Thymus (tissue), 11 donors: ENCODE results near the gene COL1A1. TPM values are rescaled to one million over a fixed set of nuclear protein-coding genes. Genes with fewer than 3 reads are reported as not detected.

ENCODE experiments used
- DNase-seq, 9 donors: peaks; one replicate each; pipeline ENCODE4 v3.0.0-alpha.2; 2013; ENCODE audit warnings: low spot score in 9 of 9, low read depth in 6 of 9, missing footprints in 1 of 9
- H3K27ac ChIP-seq, 2 donors: one replicate each; pipeline ENCODE4 v1.5.1; 2013; ENCODE audit warnings: control low read depth in 1 of 2, low read depth in 1 of 2, low read length in 1 of 2, mild to moderate bottlenecking in 1 of 2, moderate library complexity in 1 of 2
- H3K27me3 ChIP-seq, 2 donors: one replicate each; pipeline ENCODE4 v1.5.1; 2013; ENCODE audit warnings: low read length in 1 of 2; ENCODE audit not compliant: control insufficient read depth in 2 of 2, insufficient read depth in 1 of 2
- H3K36me3 ChIP-seq, 2 donors: one replicate each; pipeline ENCODE4 v1.5.1; 2013; ENCODE audit warnings: low read length in 1 of 2, mild to moderate bottlenecking in 1 of 2, moderate library complexity in 1 of 2; ENCODE audit not compliant: control insufficient read depth in 2 of 2, insufficient read depth in 2 of 2
- H3K4me1 ChIP-seq, 2 donors: one replicate each; pipeline ENCODE4 v1.5.1; 2013; ENCODE audit warnings: low read length in 2 of 2; ENCODE audit not compliant: control insufficient read depth in 2 of 2, insufficient read depth in 2 of 2
- H3K4me3 ChIP-seq, 2 donors: one replicate each; pipeline ENCODE4 v1.5.1; 2013; ENCODE audit warnings: low read length in 2 of 2, control low read depth in 1 of 2, mild to moderate bottlenecking in 1 of 2
- H3K9me3 ChIP-seq, 2 donors: one replicate each; pipeline ENCODE4 v1.5.1; 2013; ENCODE audit warnings: low read length in 1 of 2, mild to moderate bottlenecking in 1 of 2; ENCODE audit not compliant: control insufficient read depth in 2 of 2, insufficient read depth in 1 of 2
- WGBS: extraction: QIAGEN DNeasy Blood & Tissue Kit; methylation state at CpG from one replicate; pipeline ENCODE4 v1.1.7; 2013; 5-methylcytosine and 5-hydroxymethylcytosine counted together
- polyA plus RNA-seq: library from polyadenylated mRNA; stranded (reverse); fragments of 200-250 nt; gene quantifications from one replicate; pipeline ENCODE4 v1.2.3, GENCODE V29; 2013
- total RNA-seq: library from RNA; stranded (reverse); fragments of 120-200 nt; gene quantifications from one replicate; pipeline ENCODE4 v1.2.4, GENCODE V29; 2013
- donor health status: healthy.

Gene COL1A1
- total and polyA plus RNA-seq, 2 donors: 14.4 to 29.5 TPM

DNA sequence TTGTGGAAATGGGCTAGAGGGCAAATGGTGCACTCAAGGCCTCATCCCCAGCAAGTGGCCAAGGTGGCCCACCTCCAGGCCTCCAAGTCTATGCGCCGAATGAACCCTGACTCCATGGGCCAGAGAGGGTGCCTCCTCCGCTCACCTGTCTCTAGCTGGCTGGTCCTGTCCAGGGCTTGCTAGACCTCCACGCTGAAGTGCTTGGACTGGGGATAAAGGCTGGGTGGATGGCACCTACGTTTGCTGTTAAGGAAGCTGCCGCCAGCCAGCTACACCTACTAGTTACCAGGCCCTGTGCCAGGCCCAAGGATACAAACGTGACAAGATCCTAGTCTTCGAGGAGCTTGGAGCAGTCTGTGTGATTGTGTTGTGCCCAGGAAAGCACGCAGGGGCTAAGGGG, 36.4 kb downstream of the COL1A1 start:
- Histone ChIP-seq H3K4me3 (no peak overlapping the region), H3K27ac (no peak overlapping the region), H3K36me3 (no peaks in the 10 kb centered on the region), H3K4me1 (peaks cover 5 to 35% of the 10 kb centered on the region in 2 donors), H3K9me3 (no peaks in the 10 kb centered on the region), H3K27me3 (peaks cover 0 to 20% of the 10 kb centered on the region in 2 donors)
- 97% methylated on average over 9 of the region's 9 CpGs for WGBS
- no peak for DNase-seq

DNA sequence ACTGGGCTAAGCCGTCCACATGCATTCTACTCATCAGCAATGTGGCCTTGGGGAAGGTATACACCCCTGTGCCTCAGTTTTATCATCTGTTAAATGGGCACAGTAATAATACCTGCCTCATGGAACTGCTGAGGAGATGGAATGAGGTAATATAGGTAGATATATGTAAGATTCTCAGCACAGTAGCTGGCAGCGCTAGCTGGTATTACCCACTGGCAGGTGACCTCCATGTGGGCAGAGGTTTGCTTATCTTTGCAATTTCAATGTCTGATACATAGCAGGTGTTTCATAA, 36.8 kb downstream of the COL1A1 start:
- no peak overlapping the region for H3K4me3 ChIP-seq
- WGBS: 100% methylated on average over 2 of the region's 2 CpGs
- no peak overlapping the region for H3K27ac ChIP-seq
- H3K9me3 ChIP-seq: no peaks in the 10 kb centered on the region
- peaks cover 0 to 20% of the 10 kb centered on the region in 2 donors for H3K27me3 ChIP-seq
- H3K4me1 ChIP-seq: peaks cover 5 to 35% of the 10 kb centered on the region in 2 donors
- no peak for DNase-seq
- no peaks in the 10 kb centered on the region for H3K36me3 ChIP-seq

GRCh38 chr17:50163843-50164696, 37.4 kb downstream of the COL1A1 start:
- H3K4me1 ChIP-seq: peaks cover 5 to 33% of the 10 kb centered on the region in 2 donors
- H3K27ac ChIP-seq: no peak overlapping the region
- DNase-seq: no peak
- H3K27me3 ChIP-seq: peaks cover 0 to 19% of the 10 kb centered on the region in 2 donors
- WGBS: 85% methylated on average over 11 of the region's 11 CpGs
- H3K9me3 ChIP-seq: no peaks in the 10 kb centered on the region
- no peaks in the 10 kb centered on the region for H3K36me3 ChIP-seq
- H3K4me3 ChIP-seq: no peak overlapping the region

DNA sequence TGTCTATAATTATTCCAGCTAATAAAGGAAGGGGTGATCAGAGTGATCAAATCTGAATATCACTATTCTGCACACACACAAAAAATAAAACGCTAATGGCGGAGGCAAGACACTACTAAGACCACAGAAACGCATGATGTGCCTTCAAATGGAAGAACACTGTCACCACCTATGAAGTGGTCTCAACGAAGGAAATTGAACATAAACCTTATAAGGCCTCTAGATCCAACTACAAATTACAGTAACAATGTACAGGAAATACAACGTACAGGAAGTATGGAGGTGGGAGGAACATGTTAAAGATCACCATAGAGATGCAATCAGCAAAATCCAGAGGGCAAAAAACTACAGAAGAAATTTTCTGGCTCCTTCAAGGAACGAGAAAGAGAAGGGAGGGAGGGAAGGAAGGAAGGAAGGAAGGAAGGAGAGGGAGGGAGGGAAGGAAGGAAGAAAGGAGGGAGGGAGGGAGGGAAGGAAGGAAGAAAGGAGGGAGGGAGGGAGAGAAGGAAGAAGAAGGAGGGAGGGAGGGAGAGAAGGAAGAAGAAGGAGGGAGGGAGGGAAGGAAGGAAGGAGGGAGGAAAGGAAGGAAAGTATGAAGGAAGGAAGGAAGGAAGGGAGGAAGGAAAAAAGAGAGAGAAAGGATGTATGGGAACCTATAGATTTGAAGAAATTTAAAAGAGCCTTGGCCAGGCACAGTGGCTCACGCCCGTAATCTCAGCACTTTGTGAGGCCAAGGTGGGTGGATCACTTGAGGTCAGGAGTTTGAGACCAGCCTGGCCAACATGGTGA, 38.8 kb downstream of the COL1A1 start:
- no peaks in the 10 kb centered on the region for H3K36me3 ChIP-seq
- H3K4me1 ChIP-seq: peaks cover 5 to 23% of the 10 kb centered on the region in 2 donors
- H3K9me3 ChIP-seq: no peaks in the 10 kb centered on the region
- no peak for DNase-seq
- H3K27me3 ChIP-seq: peaks cover 0 to 8% of the 10 kb centered on the region in 2 donors
- H3K27ac ChIP-seq: peak overlapping the region; percentile 2 to 3
- H3K4me3 ChIP-seq: no peak overlapping the region
- WGBS: 72% methylated on average over 8 of the region's 8 CpGs

DNA sequence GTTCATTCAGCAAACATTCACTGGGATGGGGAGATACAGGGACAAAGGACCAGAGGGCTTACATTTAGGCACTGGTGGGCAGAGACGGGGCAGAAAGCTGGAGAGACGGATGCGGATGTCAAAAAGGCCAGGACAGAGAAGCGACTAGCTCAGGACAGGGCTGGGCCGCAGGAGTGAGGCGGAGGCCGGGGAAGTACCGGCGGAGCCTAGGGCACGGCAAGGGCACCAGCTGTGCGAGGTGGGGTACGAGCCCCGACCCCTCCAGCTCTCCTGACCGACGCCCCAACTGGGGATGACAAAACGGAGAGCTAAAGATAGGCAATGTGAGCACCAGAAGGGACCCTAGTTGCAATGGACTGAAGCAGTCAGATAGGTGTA, 39.5 kb downstream of the COL1A1 start:
- WGBS: 78% methylated on average over 16 of the region's 16 CpGs
- peaks cover 5 to 23% of the 10 kb centered on the region in 2 donors for H3K4me1 ChIP-seq
- DNase-seq: no peak
- H3K27ac ChIP-seq: peak overlapping the region in 1 of 2 donors; percentile 10
- H3K27me3 ChIP-seq: peaks cover 0 to 8% of the 10 kb centered on the region in 2 donors
- peak overlapping the region in 1 of 2 donors; percentile 42 for H3K4me3 ChIP-seq
- no peaks in the 10 kb centered on the region for H3K36me3 ChIP-seq
- H3K9me3 ChIP-seq: no peaks in the 10 kb centered on the region

DNA sequence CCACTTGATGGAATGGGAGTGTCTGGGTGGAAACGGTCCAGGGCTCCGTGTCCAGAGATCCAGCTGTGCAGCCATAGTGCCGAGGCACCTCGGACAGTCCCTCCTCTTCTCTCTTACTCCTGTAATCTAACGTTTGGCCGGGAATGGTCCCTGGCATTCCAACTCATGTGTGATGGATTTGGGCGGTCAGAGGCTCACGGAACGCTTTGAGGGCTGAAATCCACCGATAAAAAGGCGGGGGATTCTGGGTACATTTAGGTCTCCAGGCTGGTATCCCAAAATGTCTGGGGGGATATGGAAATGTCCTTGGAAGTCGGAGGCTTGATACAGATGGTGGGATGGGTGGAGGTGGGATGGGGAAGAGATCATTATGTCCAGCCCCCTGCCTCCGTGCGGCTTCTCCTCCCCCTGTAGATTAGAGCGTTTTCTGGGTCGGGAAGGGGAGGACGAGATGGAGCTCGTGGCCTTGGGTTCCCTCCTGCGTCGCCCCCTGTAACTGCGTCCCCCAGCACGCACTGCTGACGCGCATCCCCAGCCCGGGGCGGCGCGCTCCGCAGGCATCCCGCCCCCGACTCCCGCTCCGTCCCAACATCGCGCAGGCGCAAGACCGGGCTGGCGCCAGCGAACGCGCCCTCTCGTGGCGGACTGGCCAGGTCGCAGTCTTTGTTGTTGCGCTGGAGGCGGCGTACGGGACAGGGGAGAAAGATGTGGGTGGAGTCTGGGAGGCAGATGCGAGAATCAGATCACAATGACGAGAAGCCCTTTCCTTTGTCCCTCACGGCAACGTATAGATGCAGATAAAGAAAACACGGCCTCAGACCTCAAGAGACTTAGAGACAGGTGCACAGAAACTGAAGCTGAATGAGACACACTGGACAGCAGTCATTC, 40.2 kb downstream of the COL1A1 start:
- Histone ChIP-seq H3K4me1 (peaks cover 5 to 23% of the 10 kb centered on the region in 2 donors), H3K27ac (peak overlapping the region in 1 of 2 donors; percentile 10), H3K9me3 (no peaks in the 10 kb centered on the region), H3K27me3 (peaks cover 0 to 8% of the 10 kb centered on the region in 2 donors), H3K4me3 (peak overlapping the region; percentile 42), H3K36me3 (no peaks in the 10 kb centered on the region)
- DNase-seq: peak; percentile 75 to 96 (median 90)
- 3% methylated on average over 53 of the region's 53 CpGs for WGBS

- Histone ChIP-seq H3K36me3 (no peaks in the 10 kb centered on the region), H3K4me3 (no peak overlapping the region), H3K9me3 (no peaks in the 10 kb centered on the region), H3K27me3 (peaks cover 0 to 8% of the 10 kb centered on the region in 2 donors), H3K27ac (no peak overlapping the region), H3K4me1 (peaks cover 5 to 22% of the 10 kb centered on the region in 2 donors)
- WGBS: 62% methylated on average over 4 of the region's 4 CpGs
- no peak for DNase-seq
Observed at GRCh38 chr17:50157891-50158290, 43.5 kb downstream of the COL1A1 start.

GRCh38 chr17:50155115-50155819, 46.2 kb downstream of the COL1A1 start:
- no peak for DNase-seq
- Histone ChIP-seq H3K4me3 (no peak overlapping the region), H3K27ac (no peak overlapping the region), H3K27me3 (peaks cover 0 to 2% of the 10 kb centered on the region in 2 donors), H3K9me3 (no peaks in the 10 kb centered on the region), H3K36me3 (no peaks in the 10 kb centered on the region), H3K4me1 (peaks cover 11 to 23% of the 10 kb centered on the region in 2 donors)
- 84% methylated on average over 8 of the region's 8 CpGs for WGBS
